ENCODE results near the gene BRSK1. TPM values are rescaled to one million over a fixed set of nuclear protein-coding genes. Genes with fewer than 3 reads are reported as not detected.

Gene BRSK1
- total and polyA plus RNA-seq, 2 of the 13 experiments (the other 11 are each of a cell fraction or from before 2014, with no cell fraction given): 0.18 to 1.2 TPM

DNA sequence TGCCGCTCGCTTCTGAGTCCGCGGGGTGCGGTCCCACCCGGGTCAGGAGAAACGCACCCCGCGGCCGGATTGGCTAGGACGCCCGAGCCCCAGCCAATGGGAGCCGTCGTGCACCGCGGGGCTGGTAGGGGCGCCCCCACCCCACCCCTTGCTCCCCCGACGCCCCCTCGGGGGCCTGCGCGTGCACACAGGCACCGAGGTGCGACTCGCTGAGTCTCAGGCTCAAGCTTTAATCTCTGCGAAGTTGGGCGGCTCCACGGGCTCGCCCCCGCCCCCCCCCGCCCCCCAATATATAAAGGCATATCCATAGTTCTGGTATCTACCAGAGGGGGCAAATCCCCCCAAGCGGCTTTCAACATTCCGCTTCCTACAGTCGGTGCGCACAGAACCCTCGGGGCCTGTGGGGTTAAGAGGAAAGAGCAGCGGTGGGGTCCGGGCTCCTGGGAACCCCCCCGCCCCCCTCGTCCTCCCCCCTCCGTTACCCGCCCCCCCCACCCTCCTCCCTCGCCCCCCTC lies 71.0 kb downstream of the BRSK1 start, which contains the start of gene COX6B2 (continued):
- TF ChIP-seq, protein P1, sequence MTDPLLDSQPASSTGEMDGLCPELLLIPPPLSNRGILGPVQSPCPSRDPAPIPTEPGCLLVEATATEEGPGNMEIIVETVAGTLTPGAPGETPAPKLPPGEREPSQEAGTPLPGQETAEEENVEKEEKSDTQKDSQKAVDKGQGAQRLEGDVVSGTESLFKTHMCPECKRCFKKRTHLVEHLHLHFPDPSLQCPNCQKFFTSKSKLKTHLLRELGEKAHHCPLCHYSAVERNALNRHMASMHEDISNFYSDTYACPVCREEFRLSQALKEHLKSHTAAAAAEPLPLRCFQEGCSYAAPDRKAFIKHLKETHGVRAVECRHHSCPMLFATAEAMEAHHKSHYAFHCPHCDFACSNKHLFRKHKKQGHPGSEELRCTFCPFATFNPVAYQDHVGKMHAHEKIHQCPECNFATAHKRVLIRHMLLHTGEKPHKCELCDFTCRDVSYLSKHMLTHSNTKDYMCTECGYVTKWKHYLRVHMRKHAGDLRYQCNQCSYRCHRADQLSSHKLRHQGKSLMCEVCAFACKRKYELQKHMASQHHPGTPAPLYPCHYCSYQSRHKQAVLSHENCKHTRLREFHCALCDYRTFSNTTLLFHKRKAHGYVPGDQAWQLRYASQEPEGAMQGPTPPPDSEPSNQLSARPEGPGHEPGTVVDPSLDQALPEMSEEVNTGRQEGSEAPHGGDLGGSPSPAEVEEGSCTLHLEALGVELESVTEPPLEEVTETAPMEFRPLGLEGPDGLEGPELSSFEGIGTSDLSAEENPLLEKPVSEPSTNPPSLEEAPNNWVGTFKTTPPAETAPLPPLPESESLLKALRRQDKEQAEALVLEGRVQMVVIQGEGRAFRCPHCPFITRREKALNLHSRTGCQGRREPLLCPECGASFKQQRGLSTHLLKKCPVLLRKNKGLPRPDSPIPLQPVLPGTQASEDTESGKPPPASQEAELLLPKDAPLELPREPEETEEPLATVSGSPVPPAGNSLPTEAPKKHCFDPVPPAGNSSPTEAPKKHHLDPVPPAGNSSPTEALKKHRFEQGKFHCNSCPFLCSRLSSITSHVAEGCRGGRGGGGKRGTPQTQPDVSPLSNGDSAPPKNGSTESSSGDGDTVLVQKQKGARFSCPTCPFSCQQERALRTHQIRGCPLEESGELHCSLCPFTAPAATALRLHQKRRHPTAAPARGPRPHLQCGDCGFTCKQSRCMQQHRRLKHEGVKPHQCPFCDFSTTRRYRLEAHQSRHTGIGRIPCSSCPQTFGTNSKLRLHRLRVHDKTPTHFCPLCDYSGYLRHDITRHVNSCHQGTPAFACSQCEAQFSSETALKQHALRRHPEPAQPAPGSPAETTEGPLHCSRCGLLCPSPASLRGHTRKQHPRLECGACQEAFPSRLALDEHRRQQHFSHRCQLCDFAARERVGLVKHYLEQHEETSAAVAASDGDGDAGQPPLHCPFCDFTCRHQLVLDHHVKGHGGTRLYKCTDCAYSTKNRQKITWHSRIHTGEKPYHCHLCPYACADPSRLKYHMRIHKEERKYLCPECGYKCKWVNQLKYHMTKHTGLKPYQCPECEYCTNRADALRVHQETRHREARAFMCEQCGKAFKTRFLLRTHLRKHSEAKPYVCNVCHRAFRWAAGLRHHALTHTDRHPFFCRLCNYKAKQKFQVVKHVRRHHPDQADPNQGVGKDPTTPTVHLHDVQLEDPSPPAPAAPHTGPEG (CRISPR knock-in tag; IDR thresholded peaks at IDR 0.05): no peak
- no peak for TF ChIP-seq ATF7-NPFF (CRISPR knock-in tag; IDR thresholded peaks at IDR 0.05; ENCODE audit: low read depth)
- TF ChIP-seq ZNF644 (CRISPR knock-in tag; IDR thresholded peaks at IDR 0.05; ENCODE audit: low read depth): no peak
- TF ChIP-seq, protein P2, sequence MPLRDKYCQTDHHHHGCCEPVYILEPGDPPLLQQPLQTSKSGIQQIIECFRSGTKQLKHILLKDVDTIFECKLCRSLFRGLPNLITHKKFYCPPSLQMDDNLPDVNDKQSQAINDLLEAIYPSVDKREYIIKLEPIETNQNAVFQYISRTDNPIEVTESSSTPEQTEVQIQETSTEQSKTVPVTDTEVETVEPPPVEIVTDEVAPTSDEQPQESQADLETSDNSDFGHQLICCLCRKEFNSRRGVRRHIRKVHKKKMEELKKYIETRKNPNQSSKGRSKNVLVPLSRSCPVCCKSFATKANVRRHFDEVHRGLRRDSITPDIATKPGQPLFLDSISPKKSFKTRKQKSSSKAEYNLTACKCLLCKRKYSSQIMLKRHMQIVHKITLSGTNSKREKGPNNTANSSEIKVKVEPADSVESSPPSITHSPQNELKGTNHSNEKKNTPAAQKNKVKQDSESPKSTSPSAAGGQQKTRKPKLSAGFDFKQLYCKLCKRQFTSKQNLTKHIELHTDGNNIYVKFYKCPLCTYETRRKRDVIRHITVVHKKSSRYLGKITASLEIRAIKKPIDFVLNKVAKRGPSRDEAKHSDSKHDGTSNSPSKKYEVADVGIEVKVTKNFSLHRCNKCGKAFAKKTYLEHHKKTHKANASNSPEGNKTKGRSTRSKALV (CRISPR knock-in tag; IDR thresholded peaks at IDR 0.05): no peak
